Fibroblast of lung (primary cell): Measurements from ENCODE around the gene LRFN2. TPM values are rescaled to one million over a fixed set of nuclear protein-coding genes. Genes with fewer than 3 reads are reported as not detected.

Source experiments
- DNase-seq, 2 donors: peaks; one replicate each; pipeline versions ENCODE4 v3.0.0 to v3.0.0-alpha.2; 2010; ENCODE audit warnings: low read depth in 2 of 2
- H2AFZ ChIP-seq: 2 replicates; pipeline ENCODE4 v1.5.1; 2012; ENCODE audit warnings: low read length, control low read depth, inconsistent platforms
- H3K27ac ChIP-seq: 2 replicates; pipeline ENCODE4 v1.5.1; 2011; ENCODE audit warnings: low read length, control low read depth; ENCODE audit not compliant: insufficient read depth
- H3K27me3 ChIP-seq: 2 replicates; pipeline ENCODE4 v1.5.1; 2011; ENCODE audit warnings: mild to moderate bottlenecking, low read length; ENCODE audit not compliant: control insufficient read depth, insufficient read depth
- H3K36me3 ChIP-seq: 2 replicates; pipeline ENCODE4 v1.5.1; 2011; ENCODE audit warnings: low read length; ENCODE audit not compliant: control insufficient read depth, insufficient read depth
- H3K4me1 ChIP-seq: 2 replicates; pipeline ENCODE4 v1.5.1; 2011; ENCODE audit warnings: low read length; ENCODE audit not compliant: control insufficient read depth, insufficient read depth; ENCODE audit errors: extremely low read depth
- H3K4me2 ChIP-seq: 2 replicates; pipeline ENCODE4 v1.5.1; 2011; ENCODE audit warnings: low read length, control low read depth; ENCODE audit not compliant: insufficient read depth; ENCODE audit errors: extremely low read depth
- H3K4me3 ChIP-seq, 4 experiments: fragments of 200-600 bp in 1 of 4; sonication (generic) in 1 of 4; replicated peaks in 1 of 4; 2 replicates each; pipeline ENCODE4 v1.5.1; 2011 to 2016; ENCODE audit warnings: low read length in 4 of 4, low read depth in 3 of 4, mild to moderate bottlenecking in 3 of 4, control low read depth in 2 of 4, inconsistent platforms in 1 of 4, mixed read lengths in 1 of 4; ENCODE audit not compliant: insufficient read depth in 1 of 4; ENCODE audit errors: control extremely low read depth in 1 of 4
- H3K79me2 ChIP-seq: 2 replicates; pipeline ENCODE4 v1.5.1; 2012; ENCODE audit warnings: mild to moderate bottlenecking, low read length, inconsistent platforms; ENCODE audit not compliant: control insufficient read depth, insufficient read depth
- H3K9ac ChIP-seq: 2 replicates; pipeline ENCODE4 v1.5.1; 2011; ENCODE audit warnings: mild to moderate bottlenecking, low read length, control low read depth; ENCODE audit not compliant: insufficient read depth
- H3K9me3 ChIP-seq: 2 replicates; pipeline ENCODE4 v1.5.1; 2012; ENCODE audit warnings: low read depth, low read length; ENCODE audit not compliant: control insufficient read depth, insufficient read depth
- H4K20me1 ChIP-seq: 2 replicates; pipeline ENCODE4 v1.5.1; 2011; ENCODE audit warnings: low read length; ENCODE audit not compliant: control insufficient read depth, insufficient read depth; ENCODE audit errors: extremely low read depth
- CTCF ChIP-seq, 2 donors: IDR thresholded peaks in 1 of 2; conservative IDR thresholded peaks in 1 of 2; 1 replicate in 1 of 2; 2 replicates in 1 of 2; pipeline ENCODE4 v1.5.1; 2011 to 2012; ENCODE audit warnings: low read length in 2 of 2, control low read depth in 1 of 2, inconsistent platforms in 1 of 2, low read depth in 1 of 2, mild to moderate bottlenecking in 1 of 2
- EZH2 ChIP-seq: IDR thresholded peaks from 2 replicates; pipeline ENCODE4 v1.5.1; 2012; ENCODE audit warnings: low read length, control low read depth, mild to moderate bottlenecking; ENCODE audit errors: missing control alignments
- polyA plus RNA-seq, 2 donors: library from polyadenylated mRNA; depleted of rRNA in 1 of 2; stranded (reverse) in 1 of 2; unstranded in 1 of 2; fragments of >200 nt; gene quantifications; 2 replicates each; pipeline ENCODE4 v1.2.1, GENCODE V29; 2011 to 2012; ENCODE audit warnings: missing spikeins in 1 of 2
- total RNA-seq: library from RNA; depleted of rRNA; stranded (reverse); fragments of >200 nt; gene quantifications from 2 replicates; pipeline ENCODE4 v1.2.1, GENCODE V29; 2014

LRFN2 gene
- total and polyA plus RNA-seq, 2 donors (not counting 1 experiment from before 2014, with no cell fraction given) = not detected

GRCh38 chr6:40353967-40354452, 233.2 kb downstream of the LRFN2 start:
- no peak overlapping the region for H2AFZ ChIP-seq
- no peak overlapping the region for H3K4me3 ChIP-seq
- H3K27ac ChIP-seq = no peak overlapping the region
- H3K4me2 ChIP-seq = no peak overlapping the region
- H3K4me1 ChIP-seq = no peaks in the 10 kb centered on the region
- no peaks in the 10 kb centered on the region for H3K79me2 ChIP-seq
- no peak overlapping the region for H3K9ac ChIP-seq
- DNase-seq = no peak
- no peaks in the 10 kb centered on the region for H3K9me3 ChIP-seq
- no peaks in the 10 kb centered on the region for H3K27me3 ChIP-seq
- H3K36me3 ChIP-seq = no peaks in the 10 kb centered on the region
- H4K20me1 ChIP-seq = no peaks in the 10 kb centered on the region
- TF ChIP-seq EZH2 = no peak
- no peak for TF ChIP-seq CTCF (conservative IDR thresholded peaks at IDR 0.05 in 1 of 2, IDR thresholded peaks at IDR 0.05 in 1 of 2; ENCODE audit: low read depth in 1 of 2, low read length in 2 of 2)

- Histone ChIP-seq H3K9me3 (no peaks in the 10 kb centered on the region), H3K27me3 (no peaks in the 10 kb centered on the region), H3K79me2 (no peaks in the 10 kb centered on the region), H3K4me1 (no peaks in the 10 kb centered on the region), H4K20me1 (no peaks in the 10 kb centered on the region), H3K9ac (no peak overlapping the region), H3K36me3 (no peaks in the 10 kb centered on the region), H3K4me3 (no peak overlapping the region), H3K27ac (no peak overlapping the region), H2AFZ (no peak overlapping the region), H3K4me2 (no peak overlapping the region)
- no peak for DNase-seq
- TF ChIP-seq CTCF (conservative IDR thresholded peaks at IDR 0.05 in 1 of 2, IDR thresholded peaks at IDR 0.05 in 1 of 2; ENCODE audit: low read depth in 1 of 2, low read length in 2 of 2) (no peak), EZH2 (no peak)
These were observed 233.8 kb downstream of the LRFN2 start for GRCh38 chr6:40353197-40353966.

DNA sequence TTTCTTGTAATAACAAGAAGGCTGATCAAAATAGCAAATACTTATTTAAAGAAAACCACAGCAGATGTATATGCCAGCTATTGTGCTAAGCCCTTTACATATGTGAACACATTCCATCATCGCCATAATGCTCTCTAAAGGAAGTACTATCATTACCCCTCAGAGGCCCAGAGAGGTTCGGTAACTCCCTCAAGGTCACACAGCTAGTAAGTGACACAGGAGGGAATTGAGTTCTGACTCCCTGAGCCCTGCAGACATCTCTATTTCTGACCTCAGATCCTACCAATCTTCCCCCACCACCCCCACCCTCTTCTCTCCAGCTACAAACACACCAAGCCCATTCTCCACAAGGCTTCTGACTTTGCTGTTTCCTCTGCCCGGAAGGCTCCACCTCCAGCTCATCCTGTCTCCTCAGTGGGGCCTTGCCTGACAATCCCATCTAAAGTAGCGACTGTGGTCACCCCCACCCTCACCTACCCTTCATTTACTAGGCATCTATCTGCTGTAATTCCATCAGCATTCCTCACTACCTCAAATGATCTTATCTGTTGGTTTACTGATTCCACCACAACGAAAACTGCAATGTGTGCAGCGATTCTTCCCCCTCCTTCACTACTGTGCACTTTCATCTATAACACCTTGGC, 234.5 kb downstream of the LRFN2 start:
- H3K4me2 ChIP-seq = no peak overlapping the region
- no peak overlapping the region for H2AFZ ChIP-seq
- H3K4me3 ChIP-seq = no peak overlapping the region
- H3K27ac ChIP-seq = no peak overlapping the region
- no peak for DNase-seq
- no peaks in the 10 kb centered on the region for H3K9me3 ChIP-seq
- no peaks in the 10 kb centered on the region for H3K36me3 ChIP-seq
- no peak for TF ChIP-seq CTCF (conservative IDR thresholded peaks at IDR 0.05 in 1 of 2, IDR thresholded peaks at IDR 0.05 in 1 of 2; ENCODE audit: low read depth in 1 of 2, low read length in 2 of 2)
- no peak for TF ChIP-seq EZH2
- no peaks in the 10 kb centered on the region for H3K79me2 ChIP-seq
- H3K4me1 ChIP-seq = no peaks in the 10 kb centered on the region
- H4K20me1 ChIP-seq = no peaks in the 10 kb centered on the region
- H3K27me3 ChIP-seq = no peaks in the 10 kb centered on the region
- H3K9ac ChIP-seq = no peak overlapping the region
